Activated naive CD8-positive, alpha-beta T cell treated with anti-CD3 and anti-CD28 coated beads, Interleukin-2, amount 10 ng/mL, durations not matched to agents 7 days and 5 days (primary cell): Measurements from ENCODE around the gene CBY1. TPM values are rescaled to one million over a fixed set of nuclear protein-coding genes. Genes with fewer than 3 reads are reported as not detected.
A peak's percentile ranks its signal among the peaks of the same experiment; 100 is the strongest.

Source experiments
- ATAC-seq: fragments of 150-1000 bp; cut with Tn5 transposase; one replicate; pipeline ENCODE4 v1.10.0; 2021; ENCODE audit warnings: low read depth, moderate library complexity
- POLR2A ChIA-PET: fragments of 350-600 bp; sonication (Branson Sonifier 250); formaldehyde crosslinking; loops from one replicate; lab custom pipeline; 2021; ENCODE audit warnings: antibody characterized with exemption; lab: Charles Lee
- DNase-seq: peaks from one replicate; pipeline ENCODE4 v3.0.0; 2021
- H3K27ac Mint-ChIP-seq: one replicate; pipeline ENCODE4 v1.8.0; 2022; ENCODE audit warnings: mild to moderate bottlenecking, mixed read lengths
- H3K27me3 Mint-ChIP-seq: one replicate; pipeline ENCODE4 v1.8.0; 2022; ENCODE audit warnings: mild to moderate bottlenecking, moderate library complexity, mixed read lengths
- H3K36me3 Mint-ChIP-seq: one replicate; pipeline ENCODE4 v1.8.0; 2021; ENCODE audit warnings: mild to moderate bottlenecking, mixed read lengths
- H3K4me1 Mint-ChIP-seq: one replicate; pipeline ENCODE4 v1.8.0; 2021; ENCODE audit warnings: mixed read lengths
- H3K4me3 Mint-ChIP-seq: one replicate; pipeline ENCODE4 v1.8.0; 2022; ENCODE audit warnings: mild to moderate bottlenecking, moderate library complexity, mixed read lengths
- H3K9me3 Mint-ChIP-seq: one replicate; pipeline ENCODE4 v1.8.0; 2021; ENCODE audit warnings: mixed read lengths
- total RNA-seq, 2 experiments: library from RNA; stranded (reverse); gene quantifications; one replicate each; pipeline ENCODE4 v1.2.3, GENCODE V29; 2021

Gene CBY1
- total RNA-seq, 2 experiments from 2014 or later: 20.1 to 22.4 TPM

- no peaks in the 10 kb centered on the region for H3K27me3 Mint-ChIP-seq
- peak; percentile 55 for DNase-seq
- peak overlapping the region; percentile 93 for H3K27ac Mint-ChIP-seq
- POLR2A ChIA-PET: interaction anchor here (0.8 to 1.2 kb wide), 3 partner anchors 9 to 87 kb away, joined by 3 to 5 read pairs (median 5); partner anchors contain the start of gene TOMM22
- peaks cover 9% of the 10 kb centered on the region for H3K4me1 Mint-ChIP-seq
- ATAC-seq: peak; percentile 46
- H3K4me3 Mint-ChIP-seq: peak overlapping the region; percentile 92
- H3K36me3 Mint-ChIP-seq: peaks cover 3% of the 10 kb centered on the region
- no peaks in the 10 kb centered on the region for H3K9me3 Mint-ChIP-seq
These were observed 839 bp downstream of the CBY1 start for GRCh38 chr22:38657045-38657909.

GRCh38 chr22:38674888-38675287 is 18.4 kb downstream of the CBY1 start:
- POLR2A ChIA-PET: no interaction called here
- Mint-ChIP-seq H3K4me3 (no peak overlapping the region), H3K27me3 (no peaks in the 10 kb centered on the region), H3K27ac (no peak overlapping the region), H3K4me1 (no peaks in the 10 kb centered on the region), H3K36me3 (peaks cover 14% of the 10 kb centered on the region), H3K9me3 (peaks cover 2% of the 10 kb centered on the region)
- no peak for ATAC-seq
- DNase-seq: no peak

- no peaks in the 10 kb centered on the region for H3K27me3 Mint-ChIP-seq
- no peak overlapping the region for H3K4me3 Mint-ChIP-seq
- peaks cover 10% of the 10 kb centered on the region for H3K36me3 Mint-ChIP-seq
- H3K27ac Mint-ChIP-seq: no peak overlapping the region
- no peak for DNase-seq
- ATAC-seq: no peak
- POLR2A ChIA-PET: no interaction called here
- peaks cover 3% of the 10 kb centered on the region for H3K4me1 Mint-ChIP-seq
- peaks cover 2% of the 10 kb centered on the region for H3K9me3 Mint-ChIP-seq
These were observed 19.4 kb downstream of the CBY1 start for GRCh38 chr22:38675833-38676232.

- Mint-ChIP-seq H3K4me3 (peak within 1 kb of the TSS; percentile 100), H3K27me3 (no peaks in the 10 kb centered on the region), H3K9me3 (no peaks in the 10 kb centered on the region), H3K27ac (peak within 1 kb of the TSS; percentile 98), H3K36me3 (peaks cover 14% of the 10 kb centered on the region), H3K4me1 (peaks cover 20% of the 10 kb centered on the region)
- POLR2A ChIA-PET: interaction anchor here (0.7 to 2.9 kb wide), 16 partner anchors 8 to 1024 kb away, joined by 3 to 33 read pairs (median 5); partner anchors contain the start of genes ANKRD54, C22orf23, CBY1 and DMC1
- DNase-seq (peak; percentile 87), ATAC-seq (peak; percentile 96)
These were observed 25.3 kb downstream of the CBY1 start, which contains the start of gene TOMM22 for GRCh38 chr22:38681582-38682335. TSS of gene TOMM22 (plus strand) at chr22:38681957. CDS start at chr22:38681979, 22 bp downstream.

- Mint-ChIP-seq H3K27ac (no peak overlapping the region), H3K36me3 (peaks cover 25% of the 10 kb centered on the region), H3K4me3 (no peak overlapping the region), H3K4me1 (peaks cover 20% of the 10 kb centered on the region), H3K9me3 (no peaks in the 10 kb centered on the region), H3K27me3 (no peaks in the 10 kb centered on the region)
- DNase-seq (no peak), ATAC-seq (no peak)
- POLR2A ChIA-PET: no interaction called here
These were observed 28.5 kb downstream of the CBY1 start for GRCh38 chr22:38684895-38685294.

- no peak for ATAC-seq
- POLR2A ChIA-PET: no interaction called here
- H3K36me3 Mint-ChIP-seq: peaks cover 25% of the 10 kb centered on the region
- no peak overlapping the region for H3K4me3 Mint-ChIP-seq
- no peak for DNase-seq
- no peaks in the 10 kb centered on the region for H3K9me3 Mint-ChIP-seq
- H3K27me3 Mint-ChIP-seq: no peaks in the 10 kb centered on the region
- H3K27ac Mint-ChIP-seq: no peak overlapping the region
- peaks cover 18% of the 10 kb centered on the region for H3K4me1 Mint-ChIP-seq
These were observed 29.3 kb downstream of the CBY1 start for GRCh38 chr22:38685761-38686160.

- H3K9me3 Mint-ChIP-seq: no peaks in the 10 kb centered on the region
- POLR2A ChIA-PET: interaction anchor here (0.6 to 1.9 kb wide), 2 partner anchors 9 to 71 kb away, joined by 3 to 5 read pairs; no protein-coding TSS in a partner anchor
- peaks cover 14% of the 10 kb centered on the region for H3K4me1 Mint-ChIP-seq
- ATAC-seq: no peak
- H3K27ac Mint-ChIP-seq: no peak overlapping the region
- DNase-seq: no peak
- H3K27me3 Mint-ChIP-seq: no peaks in the 10 kb centered on the region
- H3K4me3 Mint-ChIP-seq: no peak overlapping the region
- H3K36me3 Mint-ChIP-seq: peaks cover 23% of the 10 kb centered on the region
These were observed 33.2 kb downstream of the CBY1 start for GRCh38 chr22:38689651-38690050.

- no peaks in the 10 kb centered on the region for H3K27me3 Mint-ChIP-seq
- peaks cover 31% of the 10 kb centered on the region for H3K36me3 Mint-ChIP-seq
- DNase-seq (no peak), ATAC-seq (no peak)
- no peak overlapping the region for H3K27ac Mint-ChIP-seq
- H3K4me1 Mint-ChIP-seq: peaks cover 46% of the 10 kb centered on the region
- POLR2A ChIA-PET: interaction anchor here (4.1 kb wide), 1 partner anchor 12 kb away, joined by 13 read pairs; the partner anchor contains the start of gene TOMM22
- no peak overlapping the region for H3K4me3 Mint-ChIP-seq
- no peaks in the 10 kb centered on the region for H3K9me3 Mint-ChIP-seq
These were observed 37.6 kb downstream of the CBY1 start for GRCh38 chr22:38694049-38694448.

GRCh38 chr22:38694940-38695339 is 38.5 kb downstream of the CBY1 start:
- peaks cover 30% of the 10 kb centered on the region for H3K36me3 Mint-ChIP-seq
- H3K4me1 Mint-ChIP-seq: peaks cover 51% of the 10 kb centered on the region
- ATAC-seq (no peak), DNase-seq (no peak)
- no peaks in the 10 kb centered on the region for H3K27me3 Mint-ChIP-seq
- H3K27ac Mint-ChIP-seq: peak overlapping the region; percentile 60
- H3K9me3 Mint-ChIP-seq: no peaks in the 10 kb centered on the region
- POLR2A ChIA-PET: interaction anchor here (0.5 to 4.1 kb wide), 4 partner anchors 9 to 13 kb away, joined by 3 to 13 read pairs (median 4); partner anchors contain the start of genes GTPBP1 and TOMM22
- no peak overlapping the region for H3K4me3 Mint-ChIP-seq

GRCh38 chr22:38696606-38697424 is 40.4 kb downstream of the CBY1 start:
- peaks cover 48% of the 10 kb centered on the region for H3K4me1 Mint-ChIP-seq
- DNase-seq: no peak
- peak; percentile 21 for ATAC-seq
- no peaks in the 10 kb centered on the region for H3K9me3 Mint-ChIP-seq
- peak overlapping the region; percentile 86 for H3K27ac Mint-ChIP-seq
- H3K36me3 Mint-ChIP-seq: peaks cover 25% of the 10 kb centered on the region
- H3K27me3 Mint-ChIP-seq: no peaks in the 10 kb centered on the region
- H3K4me3 Mint-ChIP-seq: peak overlapping the region; percentile 94
- POLR2A ChIA-PET: interaction anchor here (0.5 to 4.3 kb wide), 5 partner anchors 9 to 35 kb away, joined by 3 to 33 read pairs (median 6); partner anchors contain the start of genes GTPBP1 and TOMM22

GRCh38 chr22:38697425-38698089 is 41.1 kb downstream of the CBY1 start:
- Mint-ChIP-seq H3K9me3 (no peaks in the 10 kb centered on the region), H3K4me1 (peaks cover 48% of the 10 kb centered on the region), H3K36me3 (peaks cover 25% of the 10 kb centered on the region), H3K4me3 (peak overlapping the region; percentile 94), H3K27ac (peak overlapping the region; percentile 86), H3K27me3 (no peaks in the 10 kb centered on the region)
- POLR2A ChIA-PET: interaction anchor here (1.2 to 4.3 kb wide), 6 partner anchors 8 to 57 kb away, joined by 3 to 33 read pairs (median 6); partner anchors contain the start of genes GTPBP1 and TOMM22
- ATAC-seq (no peak), DNase-seq (no peak)
